HG02852 (cell line): ENCODE data around the gene TSC22D4.
A peak's percentile ranks its signal among the peaks of the same experiment; 100 is the strongest.
"Not testable (repeated sequence)": the region's sequence is repeated elsewhere in the genome, so short reads cannot be mapped to it uniquely, and the experiment has no call there.

Experiments
- ATAC-seq: cut with Tn5 transposase; IDR thresholded peaks from one replicate; pipeline ENCODE4 v1.9.1; 2021; ENCODE audit warnings: mild to moderate bottlenecking, moderate library complexity; ENCODE audit not compliant: unreplicated experiment

TSC22D4 gene

DNA sequence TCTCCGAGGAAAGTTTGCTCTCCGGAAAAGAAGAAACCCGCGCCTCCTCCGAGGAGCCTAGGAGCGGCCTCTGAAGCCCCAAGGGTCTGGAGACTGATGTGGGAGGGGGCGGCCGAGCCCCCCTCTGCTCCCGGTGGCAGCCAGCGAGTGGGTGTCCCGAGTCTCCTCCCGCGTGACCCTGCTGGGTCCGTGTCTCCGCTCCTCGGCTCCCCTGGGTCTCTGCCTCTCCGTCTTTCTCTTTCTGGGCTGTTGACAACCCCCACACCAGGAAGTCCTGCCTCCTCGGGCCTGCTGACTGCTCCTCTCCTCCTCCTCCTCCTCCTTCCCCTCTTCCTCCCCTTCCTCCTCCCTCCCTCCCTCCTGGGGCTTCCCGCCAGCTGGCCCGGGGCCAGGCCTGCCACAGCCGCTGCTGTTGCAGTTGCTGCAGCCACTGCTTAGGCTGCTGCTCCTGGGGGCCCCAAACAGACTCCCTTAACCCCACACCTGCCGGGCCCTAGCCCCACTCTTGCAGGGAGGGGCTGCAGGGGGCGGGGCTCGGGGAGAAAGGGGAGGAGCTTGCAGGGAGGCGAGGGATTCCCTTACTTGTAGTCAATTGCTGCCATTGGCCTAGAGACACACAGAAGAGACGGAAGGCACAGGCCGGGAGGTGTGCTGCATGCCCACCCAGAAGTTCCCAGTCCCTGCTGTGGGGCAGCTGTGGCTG is at the start of gene TSC22D4:
TSC22D4 (minus strand) TSS at position 257 of the 703 bp plus-strand sequence. CDS start 1,176 bp downstream, outside the sequence.
- peak; percentile 66 for ATAC-seq

DNA sequence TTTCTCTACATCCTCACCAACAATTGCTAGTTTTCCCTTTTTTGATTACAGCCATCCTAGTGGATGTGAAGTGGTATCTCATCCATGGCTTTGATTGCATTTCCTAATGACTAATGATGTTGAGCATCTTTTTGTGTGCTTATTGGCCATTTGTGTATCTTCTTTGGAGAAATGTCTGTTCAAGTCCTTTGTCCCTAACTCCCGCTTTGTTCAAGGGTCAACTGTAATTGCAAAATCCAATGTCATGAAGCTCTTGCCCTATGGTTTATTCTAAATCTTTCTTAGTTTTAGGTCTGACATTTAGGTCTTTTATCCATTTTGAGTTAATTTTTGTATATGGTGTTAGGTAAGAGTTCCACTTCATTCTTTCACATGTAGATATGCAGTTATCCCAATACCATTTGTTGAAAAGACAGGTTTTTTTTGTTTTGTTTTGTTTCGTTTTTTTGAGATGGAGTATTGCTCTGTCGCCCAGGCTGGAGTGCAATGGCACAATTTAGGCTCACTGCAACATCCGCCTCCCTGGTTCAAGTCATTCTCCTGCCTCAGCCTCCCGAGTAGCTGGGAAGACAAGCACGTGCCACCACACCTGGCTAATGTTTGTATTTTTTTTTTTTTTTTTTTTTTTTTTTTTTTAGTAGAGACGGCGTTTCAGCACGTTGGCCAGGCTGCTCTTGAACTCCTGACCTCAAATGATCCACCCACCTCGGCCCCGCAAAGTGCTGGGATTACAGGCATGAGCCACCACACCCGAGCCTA is 49.3 kb upstream of the TSC22D4 start:
- ATAC-seq: not testable (repeated sequence)

DNA sequence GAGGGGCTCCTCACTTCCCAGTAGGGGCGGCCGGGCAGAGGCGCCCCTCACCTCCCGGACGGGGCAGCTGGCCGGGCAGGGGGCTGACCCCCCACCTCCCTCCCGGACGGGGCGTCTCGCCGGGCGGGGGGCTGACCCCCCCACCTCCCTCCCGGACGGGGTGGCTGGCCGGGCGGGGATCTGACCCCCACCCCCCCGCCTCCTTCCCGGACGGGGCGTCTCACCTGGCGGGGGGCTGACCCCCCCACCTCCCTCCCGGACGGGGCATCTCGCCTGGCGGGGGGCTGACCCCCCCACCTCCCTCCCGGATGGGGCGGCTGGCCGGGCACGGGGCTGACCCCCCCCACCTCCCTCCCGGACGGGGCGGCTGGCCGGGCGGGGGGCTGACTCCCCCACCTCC is 44.2 kb upstream of the TSC22D4 start:
- ATAC-seq: not testable (repeated sequence)

DNA sequence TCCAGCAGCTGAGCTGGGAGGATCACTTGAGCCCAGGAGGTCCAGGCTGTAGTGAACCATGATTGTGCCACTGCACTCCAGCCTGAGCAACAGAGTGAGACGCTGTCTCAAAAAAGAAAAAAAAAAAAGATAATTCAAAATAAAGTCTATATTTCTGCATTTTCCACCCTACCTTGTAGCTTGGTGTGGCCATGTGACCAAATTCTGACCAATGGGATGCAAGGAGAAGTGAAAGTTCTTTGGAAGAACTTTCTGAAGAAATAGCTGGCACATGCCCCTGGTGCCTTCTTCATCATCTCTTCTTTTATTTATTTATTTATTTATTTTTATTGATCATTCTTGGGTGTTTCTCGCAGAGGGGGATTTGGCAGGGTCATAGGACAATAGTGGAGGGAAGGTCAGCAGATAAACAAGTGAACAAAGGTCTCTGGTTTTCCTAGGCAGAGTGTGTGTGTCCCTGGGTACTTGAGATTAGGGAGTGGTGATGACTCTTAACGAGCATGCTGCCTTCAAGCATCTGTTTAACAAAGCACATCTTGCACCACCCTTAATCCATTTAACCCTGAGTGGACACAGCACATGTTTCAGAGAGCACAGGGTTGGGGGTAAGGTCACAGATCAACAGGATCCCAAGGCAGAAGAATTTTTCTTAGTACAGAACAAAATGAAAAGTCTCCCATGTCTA is 43.0 kb upstream of the TSC22D4 start:
- not testable (repeated sequence) for ATAC-seq

DNA sequence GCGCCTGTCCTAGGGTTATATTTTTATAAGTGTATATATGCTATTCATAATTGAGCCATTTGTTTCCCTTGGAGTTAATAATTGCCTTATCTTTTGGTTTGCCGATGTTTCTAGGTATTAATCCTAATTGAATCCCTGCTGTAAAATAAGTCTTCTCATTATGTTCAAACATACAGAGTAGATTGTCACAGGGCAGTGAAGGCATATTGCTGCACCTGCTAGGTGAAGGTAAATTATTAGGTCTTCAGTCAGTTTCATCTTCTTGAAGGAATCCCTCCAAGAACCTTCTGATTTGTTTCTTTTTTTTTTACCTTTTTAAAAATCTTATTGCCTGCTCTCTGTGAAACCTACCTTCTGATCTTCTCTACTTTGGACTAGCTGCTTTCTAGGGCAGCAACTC is 42.1 kb upstream of the TSC22D4 start:
- no peak for ATAC-seq

DNA sequence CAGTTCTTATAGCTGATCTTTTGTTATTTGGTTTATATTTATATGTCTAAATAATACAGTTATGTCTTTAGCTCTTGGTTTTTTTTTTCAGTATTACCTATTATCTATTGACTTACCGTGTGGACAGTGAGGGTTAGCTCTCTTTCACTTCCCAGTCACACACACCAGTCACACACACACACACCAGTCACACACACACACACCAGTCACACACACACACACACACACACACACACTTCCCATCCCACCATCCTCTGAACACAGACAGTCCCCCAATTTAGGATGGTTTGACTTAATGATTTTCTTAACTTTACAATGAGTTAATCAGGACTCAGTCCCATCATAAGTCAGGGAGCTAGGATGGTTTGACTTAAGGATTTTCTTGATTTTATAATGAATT is 41.1 kb upstream of the TSC22D4 start:
- ATAC-seq: no peak

DNA sequence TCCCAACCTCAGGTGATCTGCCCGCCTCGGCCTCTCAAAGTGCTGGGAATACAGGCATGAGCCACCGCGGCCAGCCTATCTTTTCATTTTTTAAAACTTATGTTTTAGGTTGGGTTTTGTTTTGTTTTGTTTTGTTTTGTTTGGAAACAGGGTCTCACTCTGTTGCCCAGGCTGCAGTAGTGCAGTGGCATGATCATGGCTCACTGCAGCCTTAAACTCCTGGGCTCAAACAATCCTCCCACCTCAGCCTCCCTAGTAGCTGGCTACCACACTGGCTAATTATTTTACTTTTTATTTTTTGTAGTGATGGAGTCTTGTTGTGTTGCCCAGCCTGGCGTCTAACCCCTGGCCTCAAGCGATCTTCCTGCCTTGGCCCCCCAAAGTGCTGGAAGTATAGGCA is 40.6 kb upstream of the TSC22D4 start:
- no peak for ATAC-seq

DNA sequence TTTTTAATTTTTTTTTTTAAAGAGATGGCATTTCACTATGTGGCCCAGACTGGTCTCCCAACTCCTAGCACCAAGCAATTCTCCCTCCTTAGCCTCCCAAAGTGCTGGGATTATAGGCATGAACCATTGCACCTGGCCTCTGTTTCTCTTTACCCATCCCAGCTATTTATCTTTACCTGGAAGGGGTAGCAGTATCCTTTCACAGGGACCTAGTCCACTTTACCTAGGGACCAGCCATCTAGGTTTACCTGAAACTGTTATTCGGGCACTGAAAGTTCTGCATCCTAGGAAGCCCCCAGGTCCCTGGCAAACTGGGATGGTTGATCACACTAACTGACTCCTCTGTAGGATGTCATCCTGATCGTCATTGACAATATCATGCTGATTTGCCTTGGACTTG is 38.3 kb upstream of the TSC22D4 start:
- no peak for ATAC-seq

DNA sequence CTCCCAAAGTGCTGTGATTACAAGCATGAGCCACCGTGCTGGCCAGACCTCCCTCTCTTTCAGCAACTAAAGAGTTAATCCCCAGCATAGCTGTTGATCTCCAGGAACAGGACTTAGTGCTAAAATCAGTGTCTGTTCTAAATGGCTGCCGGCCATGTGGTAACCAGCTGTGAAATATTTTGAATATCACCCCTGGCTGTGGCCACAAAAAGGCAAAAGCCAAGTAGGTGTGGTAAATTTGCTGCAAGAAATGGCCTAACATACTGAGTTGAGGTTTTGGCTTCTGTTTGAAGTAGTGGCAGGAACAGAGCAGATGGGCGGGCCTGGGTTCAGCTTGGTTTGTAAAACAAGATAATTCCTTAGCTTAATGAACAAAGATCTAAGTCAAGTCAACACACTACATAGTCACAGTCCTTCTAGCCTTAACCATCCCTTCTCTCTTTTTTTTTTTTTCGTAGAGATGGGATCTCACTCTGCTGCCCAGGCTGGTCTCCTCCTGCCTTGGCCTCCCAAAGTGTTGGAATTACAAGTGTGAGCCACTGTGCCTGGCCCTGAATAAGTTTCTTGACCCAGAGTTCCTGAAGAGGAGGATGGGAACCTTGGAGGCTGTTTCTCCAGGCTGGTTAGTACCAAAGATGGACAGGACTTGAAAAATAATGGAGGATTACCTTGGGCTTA is 37.3 kb upstream of the TSC22D4 start:
- ATAC-seq: peak; percentile 48

DNA sequence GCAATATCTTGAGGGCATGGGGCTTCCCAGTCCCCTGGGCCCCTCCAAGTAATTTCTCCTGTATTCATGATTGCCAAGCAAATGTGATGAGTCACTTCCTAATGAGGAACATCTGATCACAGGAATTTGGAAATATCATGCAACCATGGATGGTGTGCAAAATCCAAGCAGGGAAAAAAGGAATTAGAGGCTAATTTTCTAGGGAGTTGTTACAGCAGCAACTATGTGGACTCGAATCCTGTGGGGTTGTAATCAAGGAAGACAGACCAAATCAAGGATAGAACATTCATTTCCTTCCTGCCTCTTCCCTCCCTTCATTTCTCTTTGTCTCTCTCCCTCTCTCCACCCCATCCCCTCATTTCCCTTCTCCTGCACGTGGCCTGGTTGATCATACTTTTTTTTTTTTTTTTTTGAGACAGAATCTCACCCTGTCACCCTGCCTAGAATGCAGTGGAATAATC is 36.1 kb upstream of the TSC22D4 start:
- no peak for ATAC-seq

DNA sequence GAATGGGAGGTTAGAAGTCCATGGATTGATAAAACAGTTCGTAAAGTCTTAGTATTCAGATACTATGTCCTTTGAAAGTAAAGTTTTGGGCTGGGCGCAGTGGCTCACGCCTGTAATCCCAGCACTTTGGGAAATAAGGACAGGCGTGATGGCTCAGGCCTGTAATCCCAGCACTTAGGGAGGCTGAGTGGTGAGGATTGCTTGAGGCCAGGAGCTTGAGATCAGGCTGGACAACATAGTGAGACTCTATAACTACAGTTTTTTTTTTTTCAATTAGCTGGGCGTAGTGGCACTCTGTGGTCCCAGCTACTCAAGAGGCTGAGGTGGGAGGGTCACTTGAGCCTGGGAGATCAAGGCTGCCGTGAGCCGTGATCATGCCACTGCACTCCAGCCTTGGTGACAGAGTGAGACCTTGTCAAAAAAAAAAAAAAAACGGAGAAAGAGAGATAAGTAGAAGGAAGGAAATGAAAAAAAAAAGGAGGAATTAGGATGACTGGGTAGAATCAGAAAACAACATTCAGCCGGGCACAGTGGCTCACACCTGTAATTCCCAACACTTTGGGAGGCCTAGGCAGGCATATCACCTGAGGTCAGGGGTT is 34.3 kb upstream of the TSC22D4 start:
- ATAC-seq: no peak

DNA sequence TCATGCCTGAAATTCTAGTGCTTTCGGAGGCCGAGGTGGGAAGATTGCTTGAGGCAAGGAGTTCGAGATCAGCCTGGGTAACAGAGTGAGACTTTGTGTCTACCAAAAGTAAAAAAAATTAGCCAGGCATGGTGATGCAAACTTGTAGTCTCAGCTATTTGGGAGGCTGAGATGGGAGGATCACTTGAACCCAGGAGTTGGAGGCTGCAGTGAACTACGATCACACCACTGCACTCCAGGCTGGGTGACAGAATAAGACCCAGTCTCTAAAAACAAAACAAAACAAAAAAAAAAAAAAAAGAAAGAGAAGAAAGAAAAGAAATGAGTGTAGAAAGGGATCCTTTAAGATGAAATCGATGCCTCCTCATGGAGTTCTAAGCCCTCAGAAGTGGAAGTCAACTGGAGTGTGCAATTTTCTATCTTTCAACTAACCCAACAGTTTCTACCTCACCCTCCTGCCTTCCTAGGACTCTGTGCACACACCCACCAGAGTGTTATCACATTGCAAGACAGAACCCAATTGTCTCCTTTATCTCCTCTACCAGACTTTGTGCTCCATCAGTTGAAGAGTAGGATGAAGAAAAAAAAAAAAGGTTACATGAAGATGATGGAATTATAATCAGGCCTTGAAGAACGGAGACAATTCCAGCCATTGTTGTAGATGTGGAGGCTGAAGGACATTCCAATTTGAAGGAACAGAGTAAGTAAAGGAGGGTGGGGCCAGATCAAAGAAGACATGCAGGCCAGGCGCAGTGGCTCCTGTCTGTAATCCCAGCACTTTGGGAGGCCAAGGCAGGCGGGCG is 31.6 kb upstream of the TSC22D4 start:
- no peak for ATAC-seq

DNA sequence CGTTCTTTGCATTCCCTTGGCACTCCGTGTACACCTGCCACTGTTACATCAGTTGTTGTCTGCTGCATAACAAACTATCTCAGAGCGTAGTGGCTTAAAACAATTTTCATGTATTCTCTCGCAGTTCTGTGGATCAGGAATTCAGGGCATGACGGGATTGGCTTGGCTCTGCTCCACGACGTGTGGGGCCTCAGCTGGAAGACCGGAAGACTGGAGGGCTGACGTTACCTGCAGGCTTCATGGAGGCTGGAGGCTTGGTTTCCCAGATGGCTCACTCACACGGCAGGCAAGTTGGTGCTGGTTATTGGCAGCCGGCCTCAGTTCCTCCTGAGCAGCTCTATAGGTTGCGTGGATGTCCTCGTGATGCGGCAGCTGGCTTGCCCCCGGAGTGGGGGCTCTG is 30.2 kb upstream of the TSC22D4 start:
- ATAC-seq: no peak

DNA sequence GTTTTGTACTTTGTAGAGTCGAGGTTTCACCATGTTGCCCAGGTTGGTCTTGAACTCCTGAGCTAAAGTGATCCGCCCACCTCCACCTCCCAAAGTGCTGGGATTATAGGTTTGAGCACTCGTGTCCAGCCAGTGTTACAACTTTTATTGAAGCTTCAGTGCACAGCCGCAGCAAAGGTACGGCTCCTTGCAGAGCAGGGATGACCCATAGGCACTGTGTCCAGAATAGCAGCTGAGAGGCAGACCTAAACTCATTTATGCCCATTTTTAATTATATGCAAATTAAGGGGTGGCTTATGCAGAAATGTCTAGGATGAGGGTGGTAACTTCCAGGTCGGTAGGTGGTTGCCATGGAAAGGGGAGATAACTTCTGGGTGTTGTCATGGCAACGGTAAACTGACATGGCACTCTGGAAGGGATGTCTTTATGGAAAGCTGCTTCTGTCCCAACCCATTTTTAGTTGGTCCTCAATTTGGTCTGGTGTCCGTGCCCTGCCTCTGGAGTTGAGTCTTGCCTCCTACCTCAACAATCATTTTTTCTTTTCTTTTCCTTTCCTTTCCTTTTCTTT is 27.4 kb upstream of the TSC22D4 start:
- ATAC-seq: no peak

DNA sequence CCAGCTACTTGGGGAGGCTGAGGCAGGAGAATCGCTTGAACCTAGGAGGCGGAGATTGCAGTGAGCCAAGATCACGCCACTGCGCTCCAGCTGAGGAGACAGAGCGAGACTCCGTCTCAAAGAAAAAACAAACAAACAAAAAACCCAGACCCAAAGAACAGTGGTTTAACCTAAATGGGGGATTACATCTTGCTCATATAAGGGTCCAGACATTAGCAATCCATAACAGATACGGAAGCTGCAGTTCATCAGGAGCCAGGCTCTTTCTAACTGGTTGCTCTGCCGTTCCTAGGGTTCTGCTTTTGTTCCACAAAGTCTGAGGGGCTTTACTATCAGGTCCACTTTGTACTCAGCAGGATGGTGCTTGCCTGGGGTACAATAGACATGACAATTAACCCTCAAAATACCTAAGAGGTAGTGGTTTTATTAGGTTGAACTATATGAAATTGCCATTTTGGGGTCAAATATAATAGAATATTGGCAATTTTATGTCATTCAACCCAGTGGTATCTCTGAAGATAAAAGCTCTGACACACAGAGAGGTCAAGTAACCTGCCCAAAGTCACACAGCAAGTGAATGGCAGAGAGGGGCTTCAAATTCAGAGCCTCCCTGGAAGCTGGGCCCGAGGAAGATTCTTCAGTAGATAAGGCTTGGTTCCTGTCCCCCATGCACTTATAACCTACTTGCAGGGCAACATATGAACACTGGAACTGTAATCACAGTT is 26.0 kb upstream of the TSC22D4 start:
- ATAC-seq: no peak

DNA sequence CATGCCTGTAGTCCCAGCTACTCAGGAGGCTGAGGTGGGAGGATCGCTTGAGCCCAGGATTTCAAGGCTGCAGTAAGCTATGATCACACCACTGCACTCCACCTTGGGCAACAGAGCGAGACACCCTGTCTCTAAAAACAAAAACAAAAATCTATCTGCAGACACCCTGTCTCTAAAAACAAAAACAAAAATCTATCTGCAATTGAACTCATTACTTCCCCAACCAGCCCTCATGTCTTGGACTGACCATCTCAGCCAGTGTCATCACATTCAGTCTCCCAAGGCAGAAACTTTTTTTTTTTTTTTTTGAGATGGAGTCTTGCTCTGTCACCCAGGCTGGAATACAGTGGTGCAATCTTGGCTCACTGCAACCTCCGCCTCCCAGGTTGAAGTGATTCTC is 25.0 kb upstream of the TSC22D4 start:
- not testable (repeated sequence) for ATAC-seq

DNA sequence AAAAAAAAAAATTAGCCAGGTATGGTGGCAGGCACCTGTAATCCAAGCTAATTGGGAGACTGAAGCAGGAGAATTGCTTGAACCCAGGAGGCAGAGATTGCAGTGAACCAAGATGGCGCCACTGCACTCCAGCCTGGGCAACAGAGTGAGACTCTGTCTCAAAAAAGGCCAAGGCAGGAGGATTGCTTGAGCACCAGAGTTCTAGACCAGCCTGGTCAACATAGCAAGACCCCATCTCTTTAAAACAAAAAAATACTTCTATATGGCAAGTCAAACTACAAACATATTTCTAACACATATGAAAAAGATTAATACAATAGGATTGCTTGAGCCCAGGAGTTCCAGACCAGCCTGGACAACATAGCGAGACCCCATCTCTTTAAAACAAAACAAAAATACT is 21.7 kb upstream of the TSC22D4 start:
- ATAC-seq: not testable (repeated sequence)

DNA sequence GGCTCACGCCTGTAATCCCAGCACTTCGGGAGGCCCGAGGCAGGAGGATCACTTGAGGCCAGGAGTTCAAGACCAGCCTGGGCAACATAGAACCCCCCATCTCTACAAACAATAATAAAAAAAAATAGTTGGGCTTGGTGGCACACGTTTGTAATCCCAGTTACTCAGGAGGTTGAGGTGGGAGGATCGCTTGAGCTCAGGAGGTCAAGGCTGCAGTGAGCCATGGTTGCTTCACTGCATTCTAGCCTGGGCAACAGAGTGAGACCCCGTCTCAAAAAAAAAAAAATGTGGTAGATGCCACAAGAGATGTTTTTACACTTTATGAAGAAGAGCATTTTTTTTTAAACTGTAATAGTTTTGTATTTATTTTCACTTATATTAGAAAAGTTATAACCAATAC is 17.5 kb upstream of the TSC22D4 start:
- ATAC-seq: no peak
